ENCODE data around the gene PSMG2.

The PSMG2 gene

DNA sequence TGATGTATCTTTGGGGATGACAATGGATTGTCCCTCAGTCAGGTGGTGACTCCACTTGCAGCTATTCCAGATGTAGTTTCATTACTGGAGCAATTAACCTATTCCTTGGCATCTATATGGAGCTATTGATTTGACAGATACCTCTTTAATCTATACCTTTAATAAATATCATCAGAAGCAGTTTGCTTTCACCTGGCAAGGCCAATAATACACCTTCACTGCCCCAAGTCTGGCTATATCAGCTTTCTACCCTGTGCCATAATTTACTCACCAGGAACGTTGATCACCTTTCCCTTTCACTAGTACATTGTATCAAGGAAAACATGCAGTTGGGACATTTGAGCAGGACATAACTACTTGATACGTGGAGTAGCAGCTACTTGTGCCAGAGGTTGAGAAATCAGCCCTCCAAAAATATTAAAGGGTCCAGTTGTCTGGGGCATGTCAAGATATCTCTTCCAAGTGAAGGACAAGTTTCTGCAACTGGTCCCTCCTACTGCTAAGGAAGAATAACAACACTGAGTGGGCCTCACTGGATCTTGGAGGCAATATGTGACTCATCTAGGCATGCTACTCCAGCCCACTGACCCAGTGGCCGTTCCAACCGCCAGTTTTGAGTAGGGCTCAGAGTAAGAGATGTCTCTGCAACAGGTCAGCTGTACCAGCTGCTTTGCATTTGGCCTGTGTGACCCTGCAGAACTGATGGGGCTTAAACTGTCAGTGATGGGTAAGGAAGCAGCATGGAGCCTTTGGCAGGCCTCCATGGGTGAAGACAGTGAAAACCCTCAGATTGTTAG is 67.0 kb downstream of the PSMG2 start:
- Histone ChIP-seq H3K4me3 (ENCODE audit: low read length) (no peak overlapping the region), H3K4me2 (ENCODE audit: low read length) (no peak overlapping the region), H3K9me3 (ENCODE audit: control insufficient read depth, insufficient read depth, low read length) (no peaks in the 10 kb centered on the region), H4K20me1 (ENCODE audit: control insufficient read depth, insufficient read depth, low read depth, low read length) (no peaks in the 10 kb centered on the region), H3K79me2 (ENCODE audit: control insufficient read depth, low read length) (no peaks in the 10 kb centered on the region), H3K4me1 (ENCODE audit: control insufficient read depth, low read length) (no peaks in the 10 kb centered on the region), H3K36me3 (ENCODE audit: control insufficient read depth, low read length) (no peaks in the 10 kb centered on the region), H3K27ac (ENCODE audit: low read depth, low read length) (no peak overlapping the region), H3K9me2 (replicated peaks; ENCODE audit: control insufficient read depth, low read length) (no peaks in the 10 kb centered on the region), H3K27me3 (ENCODE audit: control insufficient read depth, low read length) (peaks cover 9% of the 10 kb centered on the region; the same call in 1 of the 2 replicates), H3F3A (ENCODE audit: control insufficient read depth, insufficient read depth) (no peaks in the 10 kb centered on the region)
- no peak for TF ChIP-seq EZH2phosphoT487 (IDR thresholded peaks at IDR 0.05; ENCODE audit: borderline replicate concordance, low read length)
- TF ChIP-seq, protein P1, sequence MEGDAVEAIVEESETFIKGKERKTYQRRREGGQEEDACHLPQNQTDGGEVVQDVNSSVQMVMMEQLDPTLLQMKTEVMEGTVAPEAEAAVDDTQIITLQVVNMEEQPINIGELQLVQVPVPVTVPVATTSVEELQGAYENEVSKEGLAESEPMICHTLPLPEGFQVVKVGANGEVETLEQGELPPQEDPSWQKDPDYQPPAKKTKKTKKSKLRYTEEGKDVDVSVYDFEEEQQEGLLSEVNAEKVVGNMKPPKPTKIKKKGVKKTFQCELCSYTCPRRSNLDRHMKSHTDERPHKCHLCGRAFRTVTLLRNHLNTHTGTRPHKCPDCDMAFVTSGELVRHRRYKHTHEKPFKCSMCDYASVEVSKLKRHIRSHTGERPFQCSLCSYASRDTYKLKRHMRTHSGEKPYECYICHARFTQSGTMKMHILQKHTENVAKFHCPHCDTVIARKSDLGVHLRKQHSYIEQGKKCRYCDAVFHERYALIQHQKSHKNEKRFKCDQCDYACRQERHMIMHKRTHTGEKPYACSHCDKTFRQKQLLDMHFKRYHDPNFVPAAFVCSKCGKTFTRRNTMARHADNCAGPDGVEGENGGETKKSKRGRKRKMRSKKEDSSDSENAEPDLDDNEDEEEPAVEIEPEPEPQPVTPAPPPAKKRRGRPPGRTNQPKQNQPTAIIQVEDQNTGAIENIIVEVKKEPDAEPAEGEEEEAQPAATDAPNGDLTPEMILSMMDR (IDR thresholded peaks at IDR 0.05; ENCODE audit: low read depth, low read length, poor library complexity, severe bottlenecking) = no peak

DNA sequence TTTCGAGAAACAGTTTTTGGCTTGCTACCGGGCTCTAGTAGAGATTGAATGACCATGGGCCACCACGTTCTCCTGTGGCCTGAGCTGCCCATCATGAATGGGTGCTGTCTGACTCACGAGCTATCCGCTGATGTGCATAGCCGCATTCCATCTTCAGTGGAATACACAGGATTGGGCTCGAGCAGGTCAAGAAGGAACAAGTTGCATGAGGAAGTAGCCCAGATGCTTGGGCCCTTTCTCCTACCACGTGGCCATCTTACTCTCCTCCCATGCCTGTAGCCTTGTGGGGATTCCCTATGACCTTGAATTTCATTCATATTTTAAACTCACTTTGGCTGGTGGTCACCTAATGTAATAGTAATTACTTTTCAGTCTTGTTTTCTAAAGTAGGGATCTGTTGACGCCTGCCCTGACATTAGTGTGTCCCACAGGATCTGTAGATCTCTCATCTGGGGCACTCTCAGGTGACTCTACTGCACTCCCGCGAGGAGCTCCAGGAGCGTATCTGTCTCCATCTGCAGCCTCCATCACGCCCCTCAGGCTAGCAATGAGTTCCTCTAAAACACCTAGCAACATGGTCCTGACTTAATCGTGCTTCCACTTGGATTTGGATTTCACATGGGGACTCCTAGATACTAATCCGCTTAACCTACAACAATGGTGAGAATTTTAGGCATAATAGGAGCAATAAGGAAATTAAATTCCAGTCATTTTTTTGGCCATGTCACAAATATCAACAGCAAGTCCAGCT is 67.8 kb downstream of the PSMG2 start:
- H3K4me2 ChIP-seq (ENCODE audit: low read length) = no peak overlapping the region
- no peak for TF ChIP-seq EZH2phosphoT487 (IDR thresholded peaks at IDR 0.05; ENCODE audit: borderline replicate concordance, low read length)
- TF ChIP-seq, protein P1 (IDR thresholded peaks at IDR 0.05; ENCODE audit: low read depth, low read length, poor library complexity, severe bottlenecking) = no peak
- H3K79me2 ChIP-seq (ENCODE audit: control insufficient read depth, low read length) = no peaks in the 10 kb centered on the region
- H3F3A ChIP-seq (ENCODE audit: control insufficient read depth, insufficient read depth) = no peaks in the 10 kb centered on the region
- H3K27me3 ChIP-seq (ENCODE audit: control insufficient read depth, low read length) = peaks cover 9% of the 10 kb centered on the region; the same call in 1 of the 2 replicates
- H3K4me1 ChIP-seq (ENCODE audit: control insufficient read depth, low read length) = no peaks in the 10 kb centered on the region
- H3K9me2 ChIP-seq (replicated peaks; ENCODE audit: control insufficient read depth, low read length) = no peaks in the 10 kb centered on the region
- no peaks in the 10 kb centered on the region for H3K36me3 ChIP-seq (ENCODE audit: control insufficient read depth, low read length)
- H3K9me3 ChIP-seq (ENCODE audit: control insufficient read depth, insufficient read depth, low read length) = no peaks in the 10 kb centered on the region
- no peaks in the 10 kb centered on the region for H4K20me1 ChIP-seq (ENCODE audit: control insufficient read depth, insufficient read depth, low read depth, low read length)
- no peak overlapping the region for H3K27ac ChIP-seq (ENCODE audit: low read depth, low read length)
- H3K4me3 ChIP-seq (ENCODE audit: low read length) = no peak overlapping the region

DNA sequence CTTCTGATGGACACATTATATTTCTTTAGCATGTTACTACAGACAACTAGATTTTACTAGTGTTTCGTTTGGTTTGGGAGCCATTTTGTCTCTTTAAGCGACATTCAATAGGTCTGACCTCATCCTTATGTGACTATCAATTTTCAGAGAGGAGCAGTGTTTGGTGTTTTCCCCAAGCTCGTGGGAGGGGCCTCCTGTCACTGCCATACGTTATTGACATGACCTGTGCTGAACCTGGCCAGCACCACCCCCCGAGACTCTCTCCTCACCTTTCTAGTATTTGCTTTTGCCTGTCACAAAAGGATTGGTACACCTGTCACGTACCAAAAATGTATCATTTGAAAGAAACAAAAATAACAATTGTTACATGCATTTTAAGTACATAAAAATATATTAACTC is 69.3 kb downstream of the PSMG2 start:
- H3K9me3 ChIP-seq (ENCODE audit: control insufficient read depth, insufficient read depth, low read length) = no peaks in the 10 kb centered on the region
- H3K4me2 ChIP-seq (ENCODE audit: low read length) = no peak overlapping the region
- no peaks in the 10 kb centered on the region for H3F3A ChIP-seq (ENCODE audit: control insufficient read depth, insufficient read depth)
- no peaks in the 10 kb centered on the region for H3K36me3 ChIP-seq (ENCODE audit: control insufficient read depth, low read length)
- peaks cover 9% of the 10 kb centered on the region; the same call in 1 of the 2 replicates for H3K27me3 ChIP-seq (ENCODE audit: control insufficient read depth, low read length)
- no peak overlapping the region for H3K27ac ChIP-seq (ENCODE audit: low read depth, low read length)
- H3K9me2 ChIP-seq (replicated peaks; ENCODE audit: control insufficient read depth, low read length) = no peaks in the 10 kb centered on the region
- no peaks in the 10 kb centered on the region for H3K79me2 ChIP-seq (ENCODE audit: control insufficient read depth, low read length)
- no peaks in the 10 kb centered on the region for H4K20me1 ChIP-seq (ENCODE audit: control insufficient read depth, insufficient read depth, low read depth, low read length)
- no peak for TF ChIP-seq EZH2phosphoT487 (IDR thresholded peaks at IDR 0.05; ENCODE audit: borderline replicate concordance, low read length)
- TF ChIP-seq, protein P1 (IDR thresholded peaks at IDR 0.05; ENCODE audit: low read depth, low read length, poor library complexity, severe bottlenecking) = no peak
- no peak overlapping the region for H3K4me3 ChIP-seq (ENCODE audit: low read length)
- no peaks in the 10 kb centered on the region for H3K4me1 ChIP-seq (ENCODE audit: control insufficient read depth, low read length)

Measured in DOHH2 (cell line).